DOHH2 (cell line): ENCODE data around the gene SLC45A1.

ENCODE experiments used
- CTCF ChIP-seq: fragments of 200-600 bp; sonication (generic); IDR thresholded peaks from one replicate; pipeline ENCODE4 v1.5.1; 2014; ENCODE audit warnings: antibody characterized with exemption, mild to moderate bottlenecking, low read depth, low read length; ENCODE audit not compliant: poor library complexity, severe bottlenecking
- EZH2phosphoT487 ChIP-seq: fragments of 200-600 bp; sonication (generic); IDR thresholded peaks from 2 replicates; pipeline ENCODE4 v1.6.1; 2017; ENCODE audit warnings: borderline replicate concordance, mild to moderate bottlenecking, antibody characterized with exemption, low read length, moderate library complexity, mixed read lengths

- TF ChIP-seq CTCF: no peak
- TF ChIP-seq EZH2phosphoT487: no peak
Observed at GRCh38 chr1:8276173-8276914, 41.6 kb upstream of the SLC45A1 start.
